GM12874 (cell line): ENCODE data around the gene MAP3K4.

Source experiments
- TF ChIP-seq, protein P1 (sequence below): IDR thresholded peaks from 2 replicates; pipeline ENCODE4 v1.5.1; 2011; ENCODE audit warnings: low read depth, mild to moderate bottlenecking, control low read depth, low read length, moderate library complexity; ENCODE audit not compliant: insufficient read depth

The MAP3K4 gene

DNA sequence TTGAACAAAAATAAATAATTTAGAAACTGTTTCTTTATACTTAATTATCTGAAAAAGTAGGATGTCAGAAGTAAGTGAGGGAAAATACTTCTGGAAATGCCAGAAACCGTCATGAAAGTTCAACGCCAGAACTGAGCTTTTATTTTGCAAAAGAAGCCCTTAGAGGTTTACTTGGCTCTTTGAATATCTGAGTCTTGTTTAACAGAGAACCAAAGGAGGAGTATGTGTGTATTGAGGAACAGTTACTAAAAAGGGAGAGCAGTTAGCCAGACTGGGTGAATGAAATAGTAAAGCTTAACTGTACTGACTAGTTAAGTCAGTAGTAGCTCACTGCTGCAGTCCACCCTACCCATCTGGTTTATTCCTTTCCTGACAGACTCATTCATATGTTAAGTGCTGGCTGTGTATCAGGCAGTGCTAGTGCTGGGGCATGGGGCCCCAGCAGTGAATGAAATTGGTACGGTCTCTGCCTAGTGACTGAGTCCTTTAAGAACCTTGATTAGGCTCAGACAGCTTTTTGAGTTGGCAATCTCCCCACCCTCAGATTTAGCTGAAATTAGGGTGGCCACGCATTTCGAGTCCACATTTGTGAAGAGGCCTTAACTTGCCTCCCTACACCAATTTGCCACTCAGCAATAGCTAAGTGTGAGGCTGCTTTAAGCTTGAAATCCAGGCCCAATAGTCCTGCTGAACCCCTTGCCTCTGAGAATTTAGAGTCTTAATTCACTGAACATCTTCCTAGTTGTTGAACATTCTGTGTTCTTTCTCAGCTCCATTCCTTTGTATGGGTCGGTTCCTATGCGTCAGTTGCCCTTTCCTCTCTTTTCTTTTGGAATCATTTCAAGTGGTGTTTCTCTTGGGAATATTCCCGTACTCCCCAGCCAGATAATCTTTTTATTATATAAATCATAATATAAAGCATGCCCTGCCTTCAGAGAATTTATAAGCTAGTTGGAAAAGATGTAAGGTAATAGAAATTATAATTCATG, 20.2 kb downstream of the MAP3K4 start:
- TF ChIP-seq, protein P1, sequence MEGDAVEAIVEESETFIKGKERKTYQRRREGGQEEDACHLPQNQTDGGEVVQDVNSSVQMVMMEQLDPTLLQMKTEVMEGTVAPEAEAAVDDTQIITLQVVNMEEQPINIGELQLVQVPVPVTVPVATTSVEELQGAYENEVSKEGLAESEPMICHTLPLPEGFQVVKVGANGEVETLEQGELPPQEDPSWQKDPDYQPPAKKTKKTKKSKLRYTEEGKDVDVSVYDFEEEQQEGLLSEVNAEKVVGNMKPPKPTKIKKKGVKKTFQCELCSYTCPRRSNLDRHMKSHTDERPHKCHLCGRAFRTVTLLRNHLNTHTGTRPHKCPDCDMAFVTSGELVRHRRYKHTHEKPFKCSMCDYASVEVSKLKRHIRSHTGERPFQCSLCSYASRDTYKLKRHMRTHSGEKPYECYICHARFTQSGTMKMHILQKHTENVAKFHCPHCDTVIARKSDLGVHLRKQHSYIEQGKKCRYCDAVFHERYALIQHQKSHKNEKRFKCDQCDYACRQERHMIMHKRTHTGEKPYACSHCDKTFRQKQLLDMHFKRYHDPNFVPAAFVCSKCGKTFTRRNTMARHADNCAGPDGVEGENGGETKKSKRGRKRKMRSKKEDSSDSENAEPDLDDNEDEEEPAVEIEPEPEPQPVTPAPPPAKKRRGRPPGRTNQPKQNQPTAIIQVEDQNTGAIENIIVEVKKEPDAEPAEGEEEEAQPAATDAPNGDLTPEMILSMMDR: no peak

DNA sequence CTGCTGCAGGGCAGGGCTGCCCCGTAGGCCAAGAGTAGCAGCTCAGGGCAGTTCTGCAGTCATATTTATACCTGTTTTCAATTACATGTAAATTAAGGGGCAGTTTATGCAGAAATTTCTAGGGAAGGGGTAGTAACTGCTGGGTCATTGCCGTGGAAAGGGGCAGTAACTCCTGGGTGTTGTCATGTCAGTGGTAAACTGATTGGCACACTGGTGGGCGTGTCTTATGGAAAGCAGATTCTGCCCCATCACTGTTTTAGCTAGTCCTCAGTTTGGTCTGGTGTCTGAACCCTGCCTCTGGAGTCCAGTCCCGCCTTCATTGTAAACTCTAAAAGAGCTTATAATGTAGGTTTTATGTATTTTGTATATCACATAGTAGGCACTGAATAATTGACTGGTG, 22.1 kb downstream of the MAP3K4 start:
- TF ChIP-seq, protein P1: no peak

DNA sequence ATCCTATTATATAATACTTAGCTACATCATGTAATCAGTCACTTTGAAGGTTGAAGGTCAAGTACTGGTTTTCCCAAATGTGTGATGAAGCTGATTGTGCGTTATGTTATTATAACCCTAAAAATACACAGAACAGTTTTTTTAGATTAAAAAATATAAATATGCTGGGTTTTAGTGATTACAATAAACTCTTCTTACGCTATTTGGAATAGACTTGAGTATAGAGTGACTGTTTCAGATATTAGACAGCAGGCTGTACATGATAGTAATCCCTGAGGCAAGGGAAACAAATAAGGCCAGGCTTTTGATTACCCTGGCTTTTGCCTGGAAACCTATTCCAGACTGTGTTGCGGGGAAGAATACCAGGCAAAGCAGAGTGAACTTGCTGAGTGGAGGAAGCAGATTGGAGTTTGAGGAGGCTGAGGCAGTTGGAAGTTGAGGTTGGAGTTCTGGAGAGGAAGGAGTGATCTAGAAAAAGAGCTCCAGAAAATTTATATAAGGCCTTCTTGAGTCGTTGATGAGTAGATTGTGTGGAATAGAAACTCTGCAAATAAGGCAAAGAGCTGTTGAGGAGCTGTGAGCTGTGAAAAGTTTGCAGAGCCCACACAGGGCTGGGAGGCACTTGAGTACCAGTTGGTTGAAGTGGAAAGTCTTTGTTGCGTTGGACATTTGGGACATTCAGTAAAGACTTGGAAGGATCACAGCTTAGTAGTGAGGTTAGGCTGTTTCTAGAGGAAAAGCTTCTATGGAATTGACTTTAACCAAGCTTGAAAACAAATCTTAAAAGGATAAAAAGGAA, 26.4 kb downstream of the MAP3K4 start:
- TF ChIP-seq, protein P1: no peak

DNA sequence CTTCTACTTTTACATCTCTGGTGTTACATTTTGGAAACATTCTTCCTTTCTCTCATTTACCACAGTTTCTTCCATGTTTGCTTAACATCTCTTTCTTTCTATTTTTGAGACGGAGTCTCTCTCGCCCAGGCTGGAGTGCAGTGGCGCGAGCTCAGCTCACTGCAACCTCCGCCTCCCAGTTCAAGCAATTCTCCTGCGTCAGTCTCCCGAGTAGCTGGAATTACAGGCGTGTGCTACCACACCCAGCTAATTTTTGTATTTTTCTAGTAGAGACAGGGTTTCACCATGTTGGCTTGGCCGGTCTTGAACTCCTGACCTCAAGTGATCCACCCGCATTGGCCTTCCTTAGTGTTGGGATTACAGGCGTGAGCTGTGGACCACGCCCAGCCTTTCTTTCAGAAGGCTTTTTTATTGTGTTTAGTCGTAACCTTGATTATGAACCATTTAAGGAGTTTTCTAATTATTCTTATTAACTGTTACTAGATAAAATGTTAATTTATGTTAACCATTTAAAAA, 27.8 kb downstream of the MAP3K4 start:
- TF ChIP-seq, protein P1: no peak

DNA sequence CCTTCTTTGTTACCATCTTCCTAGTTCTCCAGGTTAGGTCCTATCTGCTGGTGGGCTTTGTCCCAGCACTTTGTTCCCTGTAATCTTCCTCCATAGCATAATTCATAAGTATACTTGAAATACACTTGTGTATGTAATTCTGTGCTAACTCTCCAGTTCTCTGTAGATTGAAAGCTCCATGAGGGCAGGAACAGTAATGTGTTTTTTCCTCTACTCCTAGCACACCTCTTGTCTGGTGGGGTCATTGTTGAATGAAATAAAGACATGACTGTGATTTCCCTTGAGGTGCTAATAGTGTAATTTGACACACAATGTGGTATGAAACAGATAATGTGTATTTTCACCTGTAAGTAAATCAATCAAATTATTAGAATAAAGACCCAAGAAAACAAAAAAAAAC, 30.0 kb downstream of the MAP3K4 start:
- TF ChIP-seq, protein P1: no peak

DNA sequence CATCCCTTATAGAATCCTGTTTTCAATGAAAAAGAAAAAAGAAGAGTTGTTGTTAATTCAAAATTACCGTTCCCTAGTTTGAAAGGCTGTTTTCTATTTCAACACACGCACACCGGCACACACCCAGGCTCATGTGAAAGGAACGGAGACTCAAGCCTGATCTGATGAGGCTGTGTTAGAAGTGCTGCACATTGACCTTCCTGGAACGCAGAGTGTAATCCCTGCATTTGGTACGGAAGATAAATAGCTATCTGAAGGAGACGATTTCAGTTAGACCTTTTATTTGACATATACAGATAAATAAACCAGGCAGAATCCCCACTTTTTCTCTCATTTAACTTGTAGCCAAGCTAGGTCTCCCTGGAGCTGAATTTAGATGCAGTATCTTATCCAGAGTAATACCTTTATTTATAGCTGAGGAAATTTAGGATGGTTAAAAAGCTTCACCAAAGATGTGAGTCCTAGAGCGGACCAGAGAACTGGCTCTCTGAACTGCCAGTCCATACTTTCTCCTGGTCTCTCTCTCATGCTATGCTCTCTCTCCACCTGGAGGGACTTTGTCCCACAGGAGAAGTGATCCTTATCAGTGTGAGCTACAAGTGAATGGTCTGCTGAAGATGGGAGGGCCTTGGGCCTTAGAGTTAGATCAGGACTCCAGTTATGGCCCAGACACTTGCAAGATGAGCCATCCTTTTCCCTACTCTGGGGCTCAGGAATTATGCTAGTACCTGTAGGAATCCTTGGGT, 30.6 kb downstream of the MAP3K4 start:
- TF ChIP-seq, protein P1: no peak
